Measurements from ENCODE around the gene PHKB. TPM values are rescaled to one million over a fixed set of nuclear protein-coding genes. Genes with fewer than 3 reads are reported as not detected.
A peak's percentile ranks its signal among the peaks of the same experiment; 100 is the strongest.

The PHKB gene
- total and polyA plus RNA-seq, 7 experiments from 2014 or later, result 23.9 to 82.9 (median 48.9) TPM

DNA sequence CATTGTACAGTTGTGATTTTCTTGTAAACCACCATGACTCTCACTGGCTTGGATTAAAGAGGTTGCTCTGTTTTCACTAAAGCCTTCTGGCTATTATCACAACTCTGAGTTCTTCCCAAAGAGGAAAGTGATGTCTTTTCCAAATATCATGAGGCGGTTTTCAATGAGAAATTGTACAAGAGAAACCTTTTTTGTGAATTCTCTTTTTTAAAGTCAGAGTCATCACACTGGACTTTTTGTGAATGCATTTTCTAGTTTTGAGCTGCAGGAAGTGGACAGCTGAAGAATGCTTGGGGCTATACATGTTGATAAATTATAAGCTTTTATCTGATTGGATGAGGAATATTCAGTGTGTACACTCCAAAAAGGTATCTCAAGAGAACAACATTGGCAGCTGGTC lies 100.2 kb downstream of the PHKB start:
- CTCF ChIA-PET, result no interaction called here
- Mint-ChIP-seq H3K27me3 (no peaks in the 10 kb centered on the region), H3K4me1 (peaks cover 19 to 32% (median 23%) of the 10 kb centered on the region in 7 donors), H3K27ac (no peak overlapping the region), H3K36me3 (peaks cover 28 to 70% (median 49%) of the 10 kb centered on the region in 5 donors), H3K9me3 (peaks cover 0 to 15% (median 7%) of the 10 kb centered on the region in 11 donors), H3K4me3 (no peak overlapping the region)
- no peak for DNase-seq
- peaks cover 0 to 8% of the 10 kb centered on the region in 2 donors for H3K4me1 ChIP-seq (ENCODE audit: control insufficient read depth in 2 of 2, insufficient read depth in 2 of 2, low read length in 2 of 2)
- POLR2A ChIA-PET, result no interaction called here
- no peak overlapping the region for H3K27ac ChIP-seq (ENCODE audit: low read depth, low read length)
- H3K36me3 ChIP-seq (ENCODE audit: control insufficient read depth in 2 of 3, insufficient read depth in 3 of 3, low read length in 3 of 3), result no peaks in the 10 kb centered on the region
- intact Hi-C loops (cut with micrococcal nuclease), result no loop called here
- no peak overlapping the region for H3K4me3 ChIP-seq (ENCODE audit: low read length)
- no peaks in the 10 kb centered on the region for H3K9me3 ChIP-seq (ENCODE audit: control insufficient read depth in 2 of 3, low read length in 3 of 3)
- ATAC-seq, result no peak
- H3K27me3 ChIP-seq (ENCODE audit: control insufficient read depth in 2 of 2, insufficient read depth in 2 of 2, low read length in 2 of 2), result no peaks in the 10 kb centered on the region

DNA sequence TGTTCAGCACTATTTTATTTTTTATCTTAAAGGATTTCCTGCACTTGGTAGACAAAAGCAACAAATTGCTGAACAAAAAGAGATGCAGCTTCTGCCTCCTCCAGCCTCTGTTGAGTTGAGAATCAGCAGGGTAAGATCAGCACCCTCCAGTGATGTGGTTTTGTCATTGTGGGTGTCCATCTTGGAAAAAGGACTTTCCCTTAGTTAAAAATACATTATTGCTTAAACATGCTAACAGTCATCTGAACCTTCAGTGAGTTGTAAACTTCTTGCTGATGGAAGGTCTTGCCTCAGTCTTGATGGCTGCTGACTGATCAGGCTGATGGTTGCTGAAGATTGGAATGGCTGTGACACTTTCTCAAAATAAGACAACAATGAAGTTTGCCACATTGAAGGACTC lies 101.2 kb downstream of the PHKB start:
- H3K27ac Mint-ChIP-seq, result no peak overlapping the region

DNA sequence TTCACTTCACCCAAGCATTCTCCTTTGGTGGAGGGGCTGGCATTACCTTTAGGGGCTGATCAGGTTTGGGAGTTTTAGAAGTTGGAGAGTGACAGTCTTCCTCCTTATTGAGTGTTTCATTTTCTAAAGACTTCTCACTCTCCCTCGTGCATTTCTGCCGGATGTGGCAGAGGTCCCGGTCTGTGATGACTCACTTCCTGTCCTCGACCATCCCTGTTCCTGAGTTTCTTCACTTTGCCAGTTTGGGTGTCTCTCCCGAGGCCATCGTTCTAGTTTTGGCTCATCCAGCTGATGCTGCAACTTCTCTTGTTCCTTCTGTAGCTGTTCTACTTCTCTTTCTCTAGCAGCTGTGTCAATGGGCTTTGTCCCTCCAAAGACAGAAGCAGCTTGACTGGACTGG lies 104.3 kb downstream of the PHKB start:
- peaks cover 20 to 27% of the 10 kb centered on the region in 2 donors for H3K4me1 ChIP-seq (ENCODE audit: control insufficient read depth in 2 of 2, insufficient read depth in 2 of 2, low read length in 2 of 2)
- ChIA-PET CTCF (interaction anchor here (0.7 kb wide), 1 partner anchor 25 kb away, joined by 3 read pairs; no protein-coding TSS in a partner anchor), POLR2A (no interaction called here)
- ATAC-seq, result peak; percentile 51
- no peaks in the 10 kb centered on the region for H3K36me3 ChIP-seq (ENCODE audit: control insufficient read depth in 2 of 3, insufficient read depth in 3 of 3, low read length in 3 of 3)
- Mint-ChIP-seq H3K27me3 (no peaks in the 10 kb centered on the region), H3K27ac (peak overlapping the region in 5 of 9 donors; percentile 6 to 87 (median 17)), H3K9me3 (peaks cover 0 to 18% (median 10%) of the 10 kb centered on the region in 11 donors), H3K36me3 (peaks cover 39 to 90% (median 60%) of the 10 kb centered on the region in 5 donors), H3K4me3 (peak overlapping the region in 8 of 10 donors; percentile 1 to 70 (median 29)), H3K4me1 (peaks cover 52 to 70% (median 65%) of the 10 kb centered on the region in 7 donors)
- DNase-seq, result no peak
- no peak overlapping the region for H3K27ac ChIP-seq (ENCODE audit: low read depth, low read length)
- no peak overlapping the region for H3K4me3 ChIP-seq (ENCODE audit: low read length)
- no peaks in the 10 kb centered on the region for H3K9me3 ChIP-seq (ENCODE audit: control insufficient read depth in 2 of 3, low read length in 3 of 3)
- intact Hi-C loops (cut with micrococcal nuclease), result no loop called here
- no peaks in the 10 kb centered on the region for H3K27me3 ChIP-seq (ENCODE audit: control insufficient read depth in 2 of 2, insufficient read depth in 2 of 2, low read length in 2 of 2)

More for the DNA sequence above, 101.2 kb downstream of the PHKB start:
- Mint-ChIP-seq H3K27me3 (no peaks in the 10 kb centered on the region), H3K36me3 (peaks cover 33 to 74% (median 54%) of the 10 kb centered on the region in 5 donors), H3K9me3 (peaks cover 0 to 14% (median 8%) of the 10 kb centered on the region in 11 donors), H3K4me3 (no peak overlapping the region), H3K4me1 (peaks cover 27 to 43% (median 34%) of the 10 kb centered on the region in 7 donors)
- ATAC-seq (no peak), DNase-seq (no peak)
- no peaks in the 10 kb centered on the region for H3K36me3 ChIP-seq (ENCODE audit: control insufficient read depth in 2 of 3, insufficient read depth in 3 of 3, low read length in 3 of 3)
- H3K9me3 ChIP-seq (ENCODE audit: control insufficient read depth in 2 of 3, low read length in 3 of 3), result no peaks in the 10 kb centered on the region
- no peaks in the 10 kb centered on the region for H3K27me3 ChIP-seq (ENCODE audit: control insufficient read depth in 2 of 2, insufficient read depth in 2 of 2, low read length in 2 of 2)
- ChIA-PET POLR2A (no interaction called here), CTCF (no interaction called here)
- intact Hi-C loops (cut with micrococcal nuclease), result no loop called here
- peaks cover 9 to 12% of the 10 kb centered on the region in 2 donors for H3K4me1 ChIP-seq (ENCODE audit: control insufficient read depth in 2 of 2, insufficient read depth in 2 of 2, low read length in 2 of 2)
- H3K27ac ChIP-seq (ENCODE audit: low read depth, low read length), result no peak overlapping the region
- H3K4me3 ChIP-seq (ENCODE audit: low read length), result no peak overlapping the region

DNA sequence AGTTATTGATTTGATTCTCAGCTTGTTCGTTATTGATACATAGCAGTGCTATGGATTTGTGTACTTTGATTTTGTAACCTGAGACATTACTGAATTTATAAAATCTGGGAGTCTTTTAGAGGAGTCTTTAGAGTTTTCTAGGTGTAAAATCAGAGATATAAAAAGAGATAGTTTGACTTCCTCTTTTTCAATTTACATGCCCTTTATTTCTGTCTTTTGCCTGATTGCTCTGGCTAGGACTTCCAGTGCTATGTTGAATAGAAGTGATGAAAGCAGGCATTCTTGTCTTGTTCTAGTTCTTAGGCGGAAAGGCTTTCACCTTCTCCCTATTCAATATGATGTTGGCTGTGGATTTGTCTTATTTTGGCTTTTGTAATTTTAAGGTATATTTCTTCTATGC lies 106.2 kb downstream of the PHKB start:
- no peaks in the 10 kb centered on the region for H3K27me3 Mint-ChIP-seq
- peaks cover 2 to 18% (median 7%) of the 10 kb centered on the region in 11 donors for H3K9me3 Mint-ChIP-seq
- no peak overlapping the region for H3K27ac ChIP-seq (ENCODE audit: low read depth, low read length)
- H3K36me3 ChIP-seq (ENCODE audit: control insufficient read depth in 2 of 3, insufficient read depth in 3 of 3, low read length in 3 of 3), result no peaks in the 10 kb centered on the region
- H3K36me3 Mint-ChIP-seq, result peaks cover 36 to 92% (median 57%) of the 10 kb centered on the region in 5 donors
- peak overlapping the region in 5 of 9 donors; percentile 44 to 91 (median 71) for H3K27ac Mint-ChIP-seq
- POLR2A ChIA-PET, result no interaction called here
- CTCF ChIA-PET, result no interaction called here
- no peaks in the 10 kb centered on the region for H3K27me3 ChIP-seq (ENCODE audit: control insufficient read depth in 2 of 2, insufficient read depth in 2 of 2, low read length in 2 of 2)
- DNase-seq, result no peak
- no peak for ATAC-seq
- peaks cover 20 to 27% of the 10 kb centered on the region in 2 donors for H3K4me1 ChIP-seq (ENCODE audit: control insufficient read depth in 2 of 2, insufficient read depth in 2 of 2, low read length in 2 of 2)
- H3K4me1 Mint-ChIP-seq, result peaks cover 56 to 74% (median 67%) of the 10 kb centered on the region in 7 donors
- H3K4me3 Mint-ChIP-seq, result peak overlapping the region in 6 of 10 donors; percentile 17 to 84 (median 53)
- no peaks in the 10 kb centered on the region for H3K9me3 ChIP-seq (ENCODE audit: control insufficient read depth in 2 of 3, low read length in 3 of 3)
- no peak overlapping the region for H3K4me3 ChIP-seq (ENCODE audit: low read length)
- intact Hi-C loops (cut with micrococcal nuclease), result no loop called here

DNA sequence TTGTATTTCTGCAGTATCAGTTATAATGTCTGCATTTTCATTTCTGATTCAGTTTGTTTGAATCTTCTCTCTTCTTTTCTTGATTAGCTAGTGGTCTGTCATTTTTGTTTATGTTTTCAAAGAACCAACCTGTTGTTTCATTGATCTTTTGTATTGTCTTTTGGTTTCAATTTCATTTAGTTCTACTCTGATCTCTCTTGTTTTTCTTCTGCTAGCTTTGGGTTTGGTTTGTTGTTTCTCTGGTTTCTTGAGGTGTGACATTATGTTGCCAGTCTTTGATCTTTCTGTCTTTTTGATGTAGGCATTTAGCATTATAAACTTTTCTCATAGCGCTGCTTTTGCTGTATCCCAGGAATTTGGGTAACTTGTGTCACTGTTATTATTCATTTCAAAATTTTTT lies 107.2 kb downstream of the PHKB start:
- intact Hi-C loops (cut with micrococcal nuclease), result loop anchor here in 1 of 2 donors (1.0 to 2.0 kb wide), 2 partner anchors 107 to 426 kb away; partner anchors contain the start of genes ITFG1, NETO2 and PHKB
- Histone ChIP-seq H3K27ac (ENCODE audit: low read depth, low read length) (peak overlapping the region; percentile 2), H3K36me3 (ENCODE audit: control insufficient read depth in 2 of 3, insufficient read depth in 3 of 3, low read length in 3 of 3) (no peaks in the 10 kb centered on the region), H3K27me3 (ENCODE audit: control insufficient read depth in 2 of 2, insufficient read depth in 2 of 2, low read length in 2 of 2) (no peaks in the 10 kb centered on the region), H3K4me1 (ENCODE audit: control insufficient read depth in 2 of 2, insufficient read depth in 2 of 2, low read length in 2 of 2) (peaks cover 21 to 27% of the 10 kb centered on the region in 2 donors), H3K4me3 (ENCODE audit: low read length) (peak overlapping the region; percentile 0), H3K9me3 (ENCODE audit: control insufficient read depth in 2 of 3, low read length in 3 of 3) (no peaks in the 10 kb centered on the region)
- H3K4me3 Mint-ChIP-seq, result peak overlapping the region; percentile 7 to 84 (median 64)
- ATAC-seq (peak; percentile 48), DNase-seq (peak in 3 of 9 donors; percentile 12 to 49 (median 38))
- CTCF ChIA-PET, result no interaction called here
- peaks cover 61 to 79% (median 72%) of the 10 kb centered on the region in 7 donors for H3K4me1 Mint-ChIP-seq
- H3K36me3 Mint-ChIP-seq, result peaks cover 33 to 91% (median 55%) of the 10 kb centered on the region in 5 donors
- H3K27ac Mint-ChIP-seq, result peak overlapping the region; percentile 56 to 91 (median 71)
- no peaks in the 10 kb centered on the region for H3K27me3 Mint-ChIP-seq
- POLR2A ChIA-PET, result no interaction called here
- peaks cover 2 to 18% (median 7%) of the 10 kb centered on the region in 11 donors for H3K9me3 Mint-ChIP-seq

DNA sequence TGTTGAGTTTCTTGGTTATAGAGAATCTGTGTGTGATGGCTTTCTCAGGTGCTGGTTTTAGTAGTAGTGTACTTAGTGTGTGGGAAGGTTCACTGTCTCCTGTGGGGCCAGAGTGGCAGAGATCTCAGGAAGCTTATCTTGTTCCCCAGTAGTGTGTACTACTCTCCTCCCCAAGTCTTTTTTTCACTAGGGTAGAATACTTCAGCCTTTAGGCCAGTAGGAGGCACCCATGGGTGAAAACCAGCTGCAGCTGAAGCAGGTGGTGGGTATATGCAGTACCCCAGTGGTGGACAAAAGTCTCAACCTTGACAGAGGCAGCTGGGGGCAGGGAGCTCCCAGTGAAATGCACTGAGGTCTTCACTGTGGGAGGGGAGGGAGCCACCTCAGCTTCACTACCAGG lies 109.9 kb downstream of the PHKB start:
- H3K27ac ChIP-seq (ENCODE audit: low read depth, low read length), result no peak overlapping the region
- H3K27me3 ChIP-seq (ENCODE audit: control insufficient read depth in 2 of 2, insufficient read depth in 2 of 2, low read length in 2 of 2), result no peaks in the 10 kb centered on the region
- peaks cover 0 to 4% (median 0%) of the 10 kb centered on the region in 3 experiments for H3K36me3 ChIP-seq (ENCODE audit: control insufficient read depth in 2 of 3, insufficient read depth in 3 of 3, low read length in 3 of 3)
- peaks cover 2 to 16% (median 5%) of the 10 kb centered on the region in 11 donors for H3K9me3 Mint-ChIP-seq
- H3K36me3 Mint-ChIP-seq, result peaks cover 18 to 83% (median 46%) of the 10 kb centered on the region in 5 donors
- intact Hi-C loops (cut with micrococcal nuclease), result loop anchor here in 1 of 2 donors (5.0 kb wide), 2 partner anchors 34 to 884 kb away; partner anchors contain the start of genes ORC6 and VPS35
- peaks cover 53 to 77% (median 68%) of the 10 kb centered on the region in 7 donors for H3K4me1 Mint-ChIP-seq
- ChIA-PET CTCF (no interaction called here), POLR2A (no interaction called here)
- H3K27ac Mint-ChIP-seq, result peak overlapping the region in 1 of 9 donors; percentile 35
- DNase-seq (no peak), ATAC-seq (no peak)
- H3K4me1 ChIP-seq (ENCODE audit: control insufficient read depth in 2 of 2, insufficient read depth in 2 of 2, low read length in 2 of 2), result peaks cover 28 to 40% of the 10 kb centered on the region in 2 donors
- no peaks in the 10 kb centered on the region for H3K27me3 Mint-ChIP-seq
- no peak overlapping the region for H3K4me3 ChIP-seq (ENCODE audit: low read length)
- no peaks in the 10 kb centered on the region for H3K9me3 ChIP-seq (ENCODE audit: control insufficient read depth in 2 of 3, low read length in 3 of 3)
- peak overlapping the region in 1 of 10 donors; percentile 40 for H3K4me3 Mint-ChIP-seq
